Activated T-helper 1 cell treated with anti-CD3 and anti-CD28 coated beads, Interleukin-2, amount 50 U/mL, for 16 hours (primary cell): ENCODE measurements around the gene NPPB.

Experiments used
- DNase-seq, 2 donors: peaks; one replicate each; pipeline ENCODE4 v3.0.0-alpha.2; 2020; ENCODE audit warnings: low read depth in 1 of 2, low spot score in 1 of 2

Gene NPPB

GRCh38 chr1:11835441-11836225, 23.1 kb downstream of the NPPB start:
- no peak for DNase-seq

- no peak for DNase-seq
Measured at GRCh38 chr1:11833900-11834299, 24.8 kb downstream of the NPPB start.

GRCh38 chr1:11833497-11833896, 25.2 kb downstream of the NPPB start:
- DNase-seq: no peak

GRCh38 chr1:11831945-11832725, 26.6 kb downstream of the NPPB start:
- no peak for DNase-seq

- no peak for DNase-seq
Measured at GRCh38 chr1:11828511-11828910, 30.2 kb downstream of the NPPB start.

- no peak for DNase-seq
Measured at GRCh38 chr1:11826946-11827345, 31.8 kb downstream of the NPPB start.

GRCh38 chr1:11825131-11825530, 33.6 kb downstream of the NPPB start:
- no peak for DNase-seq

- DNase-seq: no peak
Measured at GRCh38 chr1:11823366-11824137, 35.2 kb downstream of the NPPB start.

- no peak for DNase-seq
Measured at GRCh38 chr1:11822091-11822490, 36.7 kb downstream of the NPPB start.

GRCh38 chr1:11817192-11817591, 41.6 kb downstream of the NPPB start:
- DNase-seq: no peak

GRCh38 chr1:11813021-11813420, 45.7 kb downstream of the NPPB start:
- DNase-seq: no peak
